COLO829 (cell line): Measurements from ENCODE around the gene ESRP2.

Experiments used
- DNase-seq: peaks from one replicate; pipeline ENCODE4 v3.0.0; 2012; ENCODE audit warnings: low spot score

The ESRP2 gene

GRCh38 chr16:68237243-68238028, 1.5 kb upstream of the ESRP2 start:
- DNase-seq: peak; percentile 95

DNA sequence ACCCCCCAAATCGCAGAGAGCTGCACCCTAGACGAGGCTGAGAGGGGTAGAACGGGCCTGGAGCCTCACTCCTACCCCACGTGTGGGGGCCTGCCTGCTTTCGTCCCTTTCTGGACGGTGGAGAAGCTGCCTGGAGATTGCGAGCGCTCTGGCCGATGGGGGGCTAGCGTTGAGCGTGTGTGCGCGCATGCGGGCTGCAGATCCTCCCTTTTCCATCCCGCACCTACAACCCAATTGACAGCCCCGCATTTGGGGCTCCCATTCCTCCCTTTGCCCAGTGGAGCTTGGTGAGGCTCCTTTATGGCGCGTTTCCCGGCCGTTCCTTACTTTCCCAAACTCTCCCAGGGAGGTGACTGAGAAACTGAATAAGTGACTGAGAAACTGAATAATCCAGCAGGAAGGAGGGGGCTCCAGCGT, 907 bp upstream of the ESRP2 start:
- DNase-seq: no peak

DNA sequence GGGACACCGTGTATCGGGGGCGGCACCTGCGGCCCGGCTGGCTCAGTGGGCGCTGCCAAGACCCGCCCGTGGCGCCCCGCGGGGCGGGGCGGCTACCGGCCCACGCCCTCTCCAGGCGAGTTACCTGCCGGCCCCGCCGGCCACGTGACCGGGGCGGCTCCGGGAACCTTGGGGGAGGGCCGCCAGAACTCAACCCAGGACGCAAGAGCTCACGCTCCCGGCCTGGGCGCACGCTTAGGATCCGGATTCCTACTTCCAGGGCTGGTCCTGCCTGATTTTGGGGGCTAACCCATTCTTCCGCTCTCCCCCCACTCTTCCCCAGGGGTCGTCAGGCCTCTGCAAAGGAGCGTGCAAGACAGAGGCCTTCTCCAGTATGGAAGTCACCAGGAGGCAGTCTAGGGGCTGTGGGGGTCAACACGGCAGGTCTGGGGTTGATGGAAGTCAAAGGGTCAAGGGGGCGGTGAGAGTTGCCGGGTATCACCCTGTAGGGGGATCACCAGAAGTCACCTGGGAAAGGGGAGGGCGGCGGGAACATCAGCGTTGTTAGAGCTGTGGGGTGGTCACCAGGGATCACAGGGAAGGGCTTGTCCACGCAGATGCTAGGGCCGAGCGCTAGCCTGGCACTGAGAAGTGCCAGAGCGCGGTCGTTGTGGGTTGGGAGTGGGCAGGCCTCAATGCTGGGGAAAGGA, 354 bp upstream of the ESRP2 start:
- no peak for DNase-seq

DNA sequence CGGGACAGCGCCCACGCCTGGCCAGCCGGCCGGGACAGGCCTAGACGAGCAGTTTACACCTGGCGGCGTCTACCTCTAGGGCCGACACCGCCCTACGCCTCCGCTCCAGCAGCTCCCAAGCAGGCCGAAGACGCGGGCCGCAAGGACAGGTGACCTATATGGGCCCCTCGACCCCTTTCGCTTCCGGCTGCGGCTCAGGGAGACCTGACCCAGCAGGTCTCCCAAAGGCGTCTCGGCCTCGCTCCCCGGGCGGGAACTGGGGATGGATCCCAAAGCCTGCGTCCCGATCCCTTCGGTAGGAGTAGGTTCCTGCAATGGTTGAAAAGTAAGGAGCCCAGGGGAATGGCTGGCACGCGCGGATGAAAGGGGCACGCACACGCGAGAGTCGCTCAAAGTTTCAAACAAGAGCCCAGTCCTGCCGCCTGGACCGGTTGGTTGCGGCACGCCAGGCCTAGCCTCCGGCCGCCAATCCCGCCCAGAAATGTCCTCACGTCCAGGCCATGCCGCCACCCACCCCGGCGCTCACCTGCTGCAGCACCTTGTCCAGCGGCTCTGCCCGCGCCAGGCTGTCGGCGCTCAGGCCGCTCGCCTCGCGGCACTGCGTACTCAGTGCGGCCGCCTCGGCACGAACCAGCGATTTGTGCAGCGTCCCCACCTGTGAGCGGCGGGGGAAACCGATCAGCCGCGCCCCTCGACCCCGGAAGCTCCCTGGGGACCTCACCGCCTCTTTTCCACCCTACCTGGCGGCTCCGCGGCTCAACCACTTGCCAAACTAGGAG, 630 bp downstream of the ESRP2 start:
- DNase-seq: no peak

GRCh38 chr16:68234188-68235107, 1.5 kb downstream of the ESRP2 start:
- no peak for DNase-seq

- DNase-seq: no peak
These were observed 2.1 kb downstream of the ESRP2 start for GRCh38 chr16:68233835-68234187.

DNA sequence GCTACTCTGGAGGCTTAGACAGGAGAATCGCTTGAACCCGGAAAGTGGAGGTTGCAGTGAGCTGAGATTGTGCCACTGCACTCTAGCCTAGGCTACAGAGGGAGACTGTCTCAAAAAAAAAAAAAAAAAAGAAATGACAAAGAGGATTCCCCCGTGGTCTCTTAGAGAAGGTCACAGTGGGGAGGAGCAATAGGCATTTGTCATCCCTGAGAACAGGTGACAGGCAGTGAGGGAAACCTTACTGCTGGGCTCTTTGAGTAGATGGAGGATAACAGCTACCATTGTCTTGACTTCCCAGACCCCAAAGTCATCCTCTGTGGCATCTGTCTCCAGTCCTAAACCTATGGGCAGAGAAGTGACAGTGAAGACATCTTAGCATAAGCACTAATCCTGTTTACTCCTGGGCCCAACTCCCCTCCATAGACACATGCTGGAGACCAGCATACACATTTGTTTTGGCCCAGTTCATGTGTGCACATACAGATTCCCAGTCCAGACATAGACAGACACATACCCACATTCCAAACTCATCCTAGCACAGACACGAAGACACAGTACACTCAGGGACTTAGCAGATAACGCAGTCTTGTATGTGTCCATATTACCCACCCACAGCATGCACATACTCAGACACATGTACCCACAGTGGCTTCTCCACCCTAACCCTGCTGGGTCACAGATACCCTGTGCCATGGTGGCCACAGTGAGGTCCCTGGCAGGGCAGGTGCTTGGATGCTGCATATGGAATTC, 2.7 kb downstream of the ESRP2 start:
- no peak for DNase-seq

GRCh38 chr16:68232335-68232734, 3.6 kb downstream of the ESRP2 start:
- DNase-seq: no peak

- no peak for DNase-seq
These were observed 4.4 kb downstream of the ESRP2 start for GRCh38 chr16:68231384-68232136.

- no peak for DNase-seq
These were observed 5.0 kb downstream of the ESRP2 start for GRCh38 chr16:68230956-68231355.

DNA sequence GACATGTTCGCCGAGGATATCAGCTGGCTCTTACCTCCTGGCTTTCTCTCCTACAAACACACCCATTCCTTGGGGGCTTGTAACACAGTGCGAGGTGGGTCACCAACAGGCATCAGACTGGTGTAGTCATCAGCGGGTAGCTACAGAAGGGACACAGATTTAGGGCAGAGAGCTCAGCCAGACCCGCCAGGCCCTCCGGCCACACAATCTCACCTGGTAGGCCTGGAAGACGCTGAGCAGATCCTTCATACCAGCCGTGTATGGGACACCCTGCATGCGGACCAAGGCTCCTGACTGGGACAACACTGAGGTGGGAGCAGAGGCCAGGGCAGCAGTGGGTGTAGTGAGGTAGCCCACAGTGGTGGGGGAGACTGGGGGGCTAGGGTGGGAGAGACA, 5.8 kb downstream of the ESRP2 start:
- no peak for DNase-seq

DNA sequence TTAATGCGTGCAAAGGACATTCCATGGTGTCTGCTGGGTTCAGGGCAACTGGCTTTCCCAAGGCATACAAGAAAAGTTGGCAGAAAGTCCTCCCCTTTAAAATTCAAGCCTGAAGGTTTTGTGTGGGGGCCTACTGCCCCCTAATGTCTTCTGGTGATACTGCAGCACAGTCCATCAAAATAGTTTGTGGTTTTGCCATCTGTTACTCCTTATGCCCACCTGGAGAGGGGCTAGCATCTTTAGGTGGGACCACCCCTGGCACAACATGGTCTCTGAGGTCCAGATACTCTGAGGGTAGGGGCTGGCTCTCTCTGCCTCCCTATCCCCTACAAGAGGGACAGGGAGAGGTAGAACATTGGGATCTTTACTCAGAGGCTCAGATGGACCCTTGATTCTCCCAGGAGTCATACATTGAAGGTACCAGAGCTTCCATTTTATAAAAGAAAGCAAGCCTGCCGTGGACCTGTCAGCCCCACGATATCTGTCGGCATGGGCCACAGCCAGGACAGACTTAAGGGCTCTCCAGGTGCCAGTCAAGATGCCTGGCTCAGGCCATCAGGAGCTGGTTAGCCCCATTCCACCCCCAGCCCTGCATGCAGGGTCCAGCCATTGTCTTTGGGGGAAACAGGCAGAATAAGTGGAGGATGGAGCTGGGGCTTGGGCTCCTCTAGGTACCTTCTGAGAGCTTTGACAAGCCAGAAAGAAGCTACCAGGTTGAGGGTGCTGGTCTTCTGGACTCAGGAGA, 6.3 kb downstream of the ESRP2 start:
- peak; percentile 49 for DNase-seq

GRCh38 chr16:68228652-68229051, 7.3 kb downstream of the ESRP2 start:
- no peak for DNase-seq

GRCh38 chr16:68227850-68228553, 7.9 kb downstream of the ESRP2 start:
- DNase-seq: no peak

GRCh38 chr16:68227183-68227793, 8.6 kb downstream of the ESRP2 start:
- DNase-seq: no peak

DNA sequence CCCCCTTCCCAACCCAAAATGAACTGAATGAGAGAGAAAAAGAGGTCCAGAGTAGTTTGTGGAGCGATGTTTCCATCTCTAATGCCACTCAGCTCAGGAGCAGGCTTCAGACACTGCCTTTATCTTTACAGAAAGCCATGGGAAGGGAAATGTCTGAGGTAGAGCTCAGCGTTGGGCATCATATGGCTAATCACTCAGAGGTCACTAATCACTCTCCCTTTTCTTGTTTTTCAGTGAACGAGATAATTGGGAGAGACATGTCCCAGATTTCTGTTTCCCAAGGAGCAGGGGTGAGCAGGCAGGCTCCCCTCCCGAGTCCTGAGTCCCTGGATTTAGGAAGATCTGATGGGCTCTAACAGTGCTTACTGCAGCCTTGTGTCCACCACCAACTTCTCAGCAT, 9.8 kb downstream of the ESRP2 start:
- no peak for DNase-seq

GRCh38 chr16:68223072-68223471, 12.9 kb downstream of the ESRP2 start:
- no peak for DNase-seq

GRCh38 chr16:68219725-68220351, 16.1 kb downstream of the ESRP2 start:
- no peak for DNase-seq
